Stimulated activated CD8-positive, alpha-beta memory T cell treated with anti-CD3 and anti-CD28 coated beads, Interleukin-4, amount 100 ng/mL, for 1 hour (primary cell): Measurements from ENCODE around the gene PITRM1.

Experiments
- DNase-seq, 2 donors: peaks; one replicate each; pipeline ENCODE4 v3.0.0-alpha.2; 2020; ENCODE audit warnings: low read depth in 2 of 2, low spot score in 1 of 2

Gene PITRM1

DNA sequence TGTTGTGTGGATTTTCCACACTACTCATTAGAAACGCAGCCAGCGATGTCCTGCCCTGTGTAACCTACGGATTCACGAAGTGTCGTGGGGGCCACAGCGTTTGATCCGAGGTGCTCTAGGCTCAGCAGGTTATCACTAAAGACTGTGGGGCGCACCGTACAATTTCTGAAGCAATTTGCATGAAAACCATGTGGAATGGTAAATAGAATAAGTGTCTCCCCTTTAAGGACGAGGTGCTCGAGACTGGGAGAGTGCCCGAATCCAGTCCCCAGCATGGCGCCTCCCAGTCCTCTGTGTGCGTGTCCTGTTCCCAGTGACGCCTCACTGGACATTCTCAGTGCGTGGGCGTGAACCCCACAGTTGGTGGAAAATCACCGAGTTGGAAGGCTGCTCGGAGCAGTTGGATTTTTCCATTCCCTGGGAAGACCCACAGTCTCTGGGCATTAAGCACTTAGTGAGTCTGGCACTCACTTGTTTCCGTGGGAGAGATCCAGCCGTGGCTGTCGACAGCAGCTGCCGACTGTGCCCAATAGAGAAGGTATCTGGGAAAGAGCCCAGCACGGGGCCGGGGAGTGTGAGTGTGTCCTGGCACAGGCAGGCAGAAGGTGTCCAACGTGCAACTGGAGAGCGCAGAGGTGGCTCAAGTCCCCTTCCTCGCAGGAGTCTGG, 68.2 kb downstream of the PITRM1 start:
- DNase-seq, result no peak

DNA sequence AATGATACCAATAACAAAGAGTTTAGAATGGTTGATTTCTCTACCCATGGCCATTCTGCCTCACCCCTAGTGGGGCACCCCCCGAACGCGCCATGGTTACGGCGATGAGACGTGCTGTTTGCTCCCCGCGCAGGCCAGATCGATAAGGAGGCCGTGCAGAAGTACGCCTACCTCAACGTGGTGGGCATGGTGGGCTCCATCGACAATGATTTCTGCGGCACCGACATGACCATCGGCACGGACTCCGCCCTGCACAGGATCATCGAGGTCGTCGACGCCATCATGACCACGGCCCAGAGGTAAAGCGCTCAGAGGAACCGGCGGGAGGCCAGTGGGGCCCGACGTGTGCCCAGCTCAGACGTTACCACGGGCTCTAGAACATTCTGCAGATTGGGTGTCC, 68.9 kb downstream of the PITRM1 start:
- no peak for DNase-seq

GRCh38 chr10:3102720-3103427, 69.7 kb downstream of the PITRM1 start:
- DNase-seq, result no peak

GRCh38 chr10:3100856-3101640, 71.5 kb downstream of the PITRM1 start:
- no peak for DNase-seq

- DNase-seq, result no peak
Measured at GRCh38 chr10:3100093-3100792, 72.3 kb downstream of the PITRM1 start.

GRCh38 chr10:3099291-3100092, 73.1 kb downstream of the PITRM1 start:
- no peak for DNase-seq

- no peak for DNase-seq
Measured at GRCh38 chr10:3098689-3099088, 73.9 kb downstream of the PITRM1 start.

GRCh38 chr10:3097160-3097559, 75.4 kb downstream of the PITRM1 start:
- no peak for DNase-seq

- no peak for DNase-seq
Measured at GRCh38 chr10:3096149-3096548, 76.4 kb downstream of the PITRM1 start.

DNA sequence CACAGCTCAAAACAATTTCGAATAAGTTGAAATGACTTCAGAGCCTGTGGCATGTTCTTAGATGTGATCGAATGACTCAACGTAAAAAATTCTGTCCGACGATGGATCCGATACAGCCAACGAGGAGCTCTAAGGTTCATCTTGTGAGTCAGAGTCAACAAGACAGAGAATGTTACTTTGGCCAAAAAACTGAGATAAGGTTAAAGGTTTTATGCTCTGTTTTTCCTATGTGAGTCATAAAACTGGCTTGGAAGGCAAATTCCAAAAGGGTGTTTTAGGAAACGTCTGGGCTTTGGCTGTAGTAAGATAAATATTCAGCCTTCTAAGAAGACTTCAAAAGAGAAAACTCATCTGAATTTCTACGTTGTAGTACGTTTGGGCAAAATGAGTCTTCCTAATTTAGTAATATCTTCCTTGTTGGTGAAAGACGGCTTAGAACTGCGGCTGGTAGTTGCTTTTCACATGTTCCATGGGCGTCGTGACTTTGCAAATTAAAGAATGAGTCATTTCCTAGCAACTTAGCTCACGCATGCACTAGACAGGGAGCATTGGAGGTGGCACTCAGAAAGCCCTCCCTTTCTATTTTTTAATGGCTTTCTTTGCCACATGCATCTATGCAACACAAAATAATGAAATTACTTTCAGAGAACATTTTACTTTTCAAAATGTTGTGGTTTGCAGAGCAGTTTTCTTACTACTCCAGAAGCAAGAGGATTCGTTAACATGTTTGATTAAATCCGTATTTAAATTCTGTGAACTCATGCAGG, 77.0 kb downstream of the PITRM1 start:
- DNase-seq, result no peak

DNA sequence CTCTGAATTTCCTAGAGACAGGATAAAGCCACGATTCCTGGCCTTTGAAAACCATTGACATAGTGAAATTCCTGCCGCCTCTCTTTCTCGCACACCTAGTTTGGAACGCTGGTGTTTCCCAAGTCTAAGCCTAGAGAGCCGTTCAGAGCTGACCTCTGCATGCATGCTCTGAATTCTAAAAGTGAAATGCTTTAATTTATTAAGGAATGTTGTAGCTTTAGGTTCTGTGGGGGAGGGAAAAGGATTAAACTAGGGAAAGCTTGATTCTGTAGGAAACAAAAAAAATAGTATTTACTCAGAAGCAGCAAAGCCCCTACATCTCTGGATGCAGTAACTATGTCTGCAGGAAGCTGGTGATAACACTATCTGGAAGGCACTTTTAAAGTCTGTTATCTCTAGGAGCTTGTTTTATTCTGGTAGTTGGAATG, 78.0 kb downstream of the PITRM1 start:
- no peak for DNase-seq

GRCh38 chr10:3093996-3094395, 78.6 kb downstream of the PITRM1 start:
- DNase-seq, result no peak

DNA sequence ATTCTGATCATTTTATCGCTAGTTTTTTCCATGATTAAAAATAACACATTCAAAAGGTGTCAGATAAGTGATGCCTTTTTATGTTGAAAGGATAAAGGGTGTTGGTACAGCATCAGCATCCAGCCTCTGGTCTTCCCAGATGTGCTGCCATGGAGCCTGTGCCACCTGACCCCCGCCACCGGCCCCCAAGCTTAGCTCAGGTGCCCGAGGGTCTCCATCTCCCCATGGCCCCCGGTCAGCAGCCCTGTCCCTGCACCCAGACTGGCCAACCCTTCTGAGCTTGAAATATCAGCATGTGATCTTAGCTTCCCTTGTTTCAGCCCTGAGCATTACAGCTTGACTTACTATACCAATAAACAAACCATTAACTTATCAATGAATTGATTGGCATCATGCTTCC, 80.7 kb downstream of the PITRM1 start:
- no peak for DNase-seq

GRCh38 chr10:3090914-3091787, 81.4 kb downstream of the PITRM1 start:
- no peak for DNase-seq

GRCh38 chr10:3090388-3090787, 82.2 kb downstream of the PITRM1 start:
- DNase-seq, result no peak
